Smooth muscle cell (in vitro differentiated cells): Measurements from ENCODE around the gene ASB16. TPM values are rescaled to one million over a fixed set of nuclear protein-coding genes. Genes with fewer than 3 reads are reported as not detected.
"Not testable (repeated sequence)": the region's sequence is repeated elsewhere in the genome, so short reads cannot be mapped to it uniquely, and the experiment has no call there.

Source experiments
- DNase-seq: peaks from one replicate; lab custom pipeline; 2025; ENCODE audit not compliant: unreplicated experiment; lab: John Stamatoyannopoulos, UW
- H2AFZ ChIP-seq: fragments of 200-600 bp; sonication (generic); 2 replicates; pipeline ENCODE4 v1.6.0; 2016; ENCODE audit warnings: antibody characterized with exemption, low read depth, mild to moderate bottlenecking
- H3F3A ChIP-seq: fragments of 200-600 bp; sonication (generic); 2 replicates; pipeline ENCODE4 v1.6.0; 2017; ENCODE audit warnings: antibody characterized with exemption, low read depth
- H3K27ac ChIP-seq: fragments of 200-600 bp; sonication (generic); 2 replicates; pipeline ENCODE4 v1.5.1; 2016; ENCODE audit warnings: low read depth, mild to moderate bottlenecking
- H3K27me3 ChIP-seq: fragments of 200-600 bp; sonication (generic); 2 replicates; pipeline ENCODE4 v1.6.1; 2016; ENCODE audit warnings: low read depth, mild to moderate bottlenecking
- H3K36me3 ChIP-seq: fragments of 200-600 bp; sonication (generic); 2 replicates; pipeline ENCODE4 v1.5.1; 2016; ENCODE audit warnings: low read depth
- H3K4me1 ChIP-seq: fragments of 200-600 bp; sonication (generic); 2 replicates; pipeline ENCODE4 v1.5.1; 2016; ENCODE audit warnings: low read depth
- H3K4me2 ChIP-seq: fragments of 200-600 bp; sonication (generic); 2 replicates; pipeline ENCODE4 v1.6.0; 2016; ENCODE audit warnings: mild to moderate bottlenecking
- H3K4me3 ChIP-seq: fragments of 200-600 bp; sonication (generic); 2 replicates; pipeline ENCODE4 v1.5.1; 2016; ENCODE audit warnings: mild to moderate bottlenecking
- H3K79me2 ChIP-seq: fragments of 200-600 bp; sonication (generic); 2 replicates; pipeline ENCODE4 v1.6.0; 2016; ENCODE audit warnings: low read depth, mild to moderate bottlenecking
- H3K9ac ChIP-seq: fragments of 200-600 bp; sonication (generic); 2 replicates; pipeline ENCODE4 v1.6.0; 2016; ENCODE audit warnings: low read depth
- H3K9me3 ChIP-seq: fragments of 200-600 bp; sonication (generic); replicated peaks from 2 replicates; pipeline ENCODE4 v1.5.1; 2016; ENCODE audit warnings: low read depth
- H4K20me1 ChIP-seq: fragments of 200-600 bp; sonication (generic); 2 replicates; pipeline ENCODE4 v1.6.0; 2016; ENCODE audit warnings: low read depth
- CTCF ChIP-seq: fragments of 200-600 bp; sonication (generic); IDR thresholded peaks from 2 replicates; pipeline ENCODE4 v1.5.1; 2017; ENCODE audit warnings: borderline replicate concordance, mild to moderate bottlenecking, antibody characterized with exemption; ENCODE audit not compliant: insufficient read depth, poor library complexity, severe bottlenecking
- WGBS: methylation state at CpG from one replicate; pipeline ENCODE4 v1.1.7; 2016; ENCODE audit warnings: low lambda C conversion rate; 5-methylcytosine and 5-hydroxymethylcytosine counted together
- polyA plus RNA-seq: library from polyadenylated mRNA; unstranded; fragments of >200 nt; fragmentation: Nextera tagmentation; extraction: Ambion mirVana; gene quantifications from 2 replicates; pipeline ENCODE4 v1.2.1, GENCODE V29; 2016
- total RNA-seq: library from RNA; depleted of rRNA; stranded (reverse); fragments of >200 nt; gene quantifications from 2 replicates; pipeline ENCODE4 v1.2.3, GENCODE V29; 2014

ASB16 gene
- total and polyA plus RNA-seq, 2 experiments from 2014 or later, result 0.35 TPM; not detected in 1

- Histone ChIP-seq H3K9me3 (no peaks in the 10 kb centered on the region), H4K20me1 (no peaks in the 10 kb centered on the region), H3K4me1 (no peaks in the 10 kb centered on the region), H3K79me2 (no peaks in the 10 kb centered on the region), H3K4me3 (no peak overlapping the region), H3K27ac (no peak overlapping the region), H3K9ac (no peak overlapping the region), H3F3A (no peaks in the 10 kb centered on the region), H2AFZ (no peak overlapping the region), H3K27me3 (no peaks in the 10 kb centered on the region), H3K4me2 (no peak overlapping the region), H3K36me3 (no peaks in the 10 kb centered on the region)
- TF ChIP-seq CTCF, result no peak
- no peak for DNase-seq
- WGBS, result 96% methylated on average over 7 of the region's 7 CpGs
Measured at GRCh38 chr17:44128383-44128782, 42.1 kb upstream of the ASB16 start.

- no peak for DNase-seq
- WGBS, result 92% methylated on average over 5 of the region's 5 CpGs
Measured at GRCh38 chr17:44130693-44131349, 39.7 kb upstream of the ASB16 start.

DNA sequence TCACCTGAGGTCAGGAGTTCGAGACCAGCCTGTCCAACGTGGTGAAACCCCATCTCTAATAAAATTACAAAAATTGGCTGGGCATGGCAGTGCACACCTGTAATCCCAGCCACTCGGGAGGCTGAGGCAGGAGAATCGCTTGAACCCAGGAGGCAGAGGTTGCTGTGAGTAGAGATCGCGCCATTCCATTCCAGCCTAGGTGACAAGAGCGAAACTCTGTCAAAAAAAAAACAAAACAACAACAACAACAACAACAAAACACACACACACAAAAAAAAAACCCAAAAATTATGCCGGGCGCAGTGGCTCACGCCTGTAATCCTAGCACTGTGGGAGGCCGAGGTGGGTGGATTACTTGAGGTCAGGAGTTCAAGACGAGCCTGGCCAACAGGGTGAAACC is 39.1 kb upstream of the ASB16 start:
- not testable (repeated sequence) for H2AFZ ChIP-seq, H3K4me2 ChIP-seq, H3K9me3 ChIP-seq, DNase-seq, H3K79me2 ChIP-seq, H3K9ac ChIP-seq, H3K36me3 ChIP-seq, H3K4me1 ChIP-seq, H3K27me3 ChIP-seq, H3K27ac ChIP-seq, H4K20me1 ChIP-seq, H3F3A ChIP-seq, H3K4me3 ChIP-seq
- WGBS, result 95% methylated on average over 12 of the region's 12 CpGs

More at GRCh38 chr17:44130693-44131349, 39.7 kb upstream of the ASB16 start:
- Histone ChIP-seq H3K27ac (no peak overlapping the region), H3K27me3 (no peaks in the 10 kb centered on the region), H3K4me1 (no peaks in the 10 kb centered on the region), H3K36me3 (no peaks in the 10 kb centered on the region), H3K79me2 (no peaks in the 10 kb centered on the region), H2AFZ (no peak overlapping the region), H3K4me3 (no peak overlapping the region), H3K9ac (no peak overlapping the region), H3K9me3 (no peaks in the 10 kb centered on the region), H4K20me1 (no peaks in the 10 kb centered on the region), H3K4me2 (no peak overlapping the region), H3F3A (no peaks in the 10 kb centered on the region)
- TF ChIP-seq CTCF, result no peak

DNA sequence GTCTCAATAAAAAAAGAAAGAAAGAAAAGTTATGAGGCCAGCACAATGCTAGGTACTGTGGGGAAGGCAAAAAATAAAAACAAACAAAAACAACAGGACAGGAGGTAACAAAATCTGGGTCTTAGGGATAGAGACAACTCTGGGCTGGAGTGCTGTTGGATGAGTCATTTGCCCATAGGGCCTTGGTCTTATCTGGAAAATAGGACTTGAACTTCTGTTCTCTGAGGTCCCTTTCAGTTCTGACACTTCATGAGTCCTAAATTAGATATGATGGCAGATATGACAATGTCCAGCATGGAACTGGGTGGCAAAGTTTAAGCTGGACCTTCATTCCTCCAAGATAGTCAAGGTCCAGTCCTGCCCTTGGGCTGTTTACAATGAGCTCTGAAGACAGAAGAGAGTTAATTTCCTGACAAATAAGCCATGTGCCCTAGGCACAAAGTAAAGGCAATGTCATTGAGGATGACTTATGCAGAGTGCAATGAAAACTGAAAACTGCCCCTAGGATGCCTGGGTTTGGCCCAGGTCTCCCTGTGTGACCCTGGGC is 38.2 kb upstream of the ASB16 start:
- Histone ChIP-seq H3K27me3 (no peaks in the 10 kb centered on the region), H3K79me2 (no peaks in the 10 kb centered on the region), H2AFZ (no peak overlapping the region), H4K20me1 (no peaks in the 10 kb centered on the region), H3K9me3 (no peaks in the 10 kb centered on the region), H3K4me2 (no peak overlapping the region), H3K9ac (no peak overlapping the region), H3K36me3 (no peaks in the 10 kb centered on the region), H3K4me1 (no peaks in the 10 kb centered on the region), H3K27ac (no peak overlapping the region), H3K4me3 (no peak overlapping the region), H3F3A (no peaks in the 10 kb centered on the region)
- no peak for DNase-seq
- TF ChIP-seq CTCF, result no peak
